Stomach (tissue), 9 donors: ENCODE results near the gene USP10. TPM values are rescaled to one million over a fixed set of nuclear protein-coding genes. Genes with fewer than 3 reads are reported as not detected.

Experiments
- DNase-seq, 2 donors: peaks; one replicate each; pipeline versions ENCODE4 v3.0.0 to v3.0.0-alpha.2; 2013 to 2019
- H3K27ac ChIP-seq, 5 donors: fragments of 200-600 bp in 4 of 5; sonication (generic) in 4 of 5; one replicate each; pipeline ENCODE4 v1.5.1; 2013 to 2019; ENCODE audit warnings: mild to moderate bottlenecking in 1 of 5, moderate library complexity in 1 of 5
- H3K27me3 ChIP-seq, 3 donors: fragments of 200-600 bp; sonication (generic); one replicate each; pipeline ENCODE4 v1.5.1; 2017 to 2019; ENCODE audit warnings: mixed run types in 1 of 3
- H3K36me3 ChIP-seq, 4 donors: fragments of 200-600 bp; sonication (generic); 1 replicate in 3 of 4; 2 replicates in 1 of 4; pipeline ENCODE4 v1.5.1; 2016 to 2019
- H3K4me1 ChIP-seq, 4 donors: fragments of 200-600 bp; sonication (generic); one replicate each; pipeline ENCODE4 v1.5.1; 2016 to 2019
- H3K4me3 ChIP-seq, 4 donors: fragments of 200-600 bp; sonication (generic) in 3 of 4; one replicate each; pipeline ENCODE4 v1.5.1; 2016 to 2019; ENCODE audit warnings: mild to moderate bottlenecking in 1 of 4
- H3K9me3 ChIP-seq, 4 donors: fragments of 200-600 bp; sonication (generic); one replicate each; pipeline ENCODE4 v1.5.1; 2016 to 2019
- EP300 ChIP-seq: sonication (generic); formaldehyde crosslinking; IDR thresholded peaks from one replicate; pipeline ENCODE4 v1.6.1; 2017; ENCODE audit warnings: antibody characterized with exemption
- POLR2A ChIP-seq, 4 donors: fragments of 450-650 bp; IDR thresholded peaks; one replicate each; pipeline ENCODE4 v1.6.1; 2016; ENCODE audit warnings: antibody characterized with exemption in 4 of 4, control low read depth in 2 of 4, mild to moderate bottlenecking in 1 of 4, moderate library complexity in 1 of 4
- POLR2AphosphoS5 ChIP-seq, 3 donors: sonication (generic); formaldehyde crosslinking; IDR thresholded peaks; one replicate each; pipeline ENCODE4 v1.6.1; 2016; ENCODE audit warnings: antibody characterized with exemption in 3 of 3
- WGBS, 5 donors: extraction: QIAGEN DNeasy Blood & Tissue Kit in 3 of 5; methylation state at CpG; one replicate each; pipeline versions ENCODE4 v1.1.5 to v1.1.7; 2013 to 2018; 5-methylcytosine and 5-hydroxymethylcytosine counted together
- intact Hi-C: fragments of 100-400 bp; cut with DNase I; formaldehyde crosslinking; loops from one replicate; pipeline ENCODE4 v1.15.1; 2023; ENCODE audit warnings: low total_unique reads
- polyA plus RNA-seq, 3 donors: library from polyadenylated mRNA; stranded (reverse); fragments of 200-250 nt; gene quantifications; one replicate each; pipeline ENCODE4 v1.2.3, GENCODE V29; 2013
- total RNA-seq, 5 donors: library from RNA; depleted of rRNA; stranded (reverse); fragments of >200 nt; gene quantifications; one replicate each; pipeline versions ENCODE4 v1.1.0 to v1.2.3, GENCODE V29; 2014 to 2016
- TF ChIP-seq, protein P1 (sequence below), 7 experiments: fragments of 450-650 bp in 4 of 7; fragments of 200-600 bp in 3 of 7; sonication (generic) in 3 of 7; IDR thresholded peaks; one replicate each; pipeline ENCODE4 v1.5.1; 2016 to 2019; ENCODE audit warnings: antibody characterized with exemption in 7 of 7, control low read depth in 2 of 7, mild to moderate bottlenecking in 1 of 7
- donor health status: healthy with polysubstance abuse.
- donor health status: Bipolar disorder and iron deficiency.
- donor health status: healthy.

The USP10 gene
- total and polyA plus RNA-seq, 8 donors: 17.1 to 183 (median 44.8) TPM

DNA sequence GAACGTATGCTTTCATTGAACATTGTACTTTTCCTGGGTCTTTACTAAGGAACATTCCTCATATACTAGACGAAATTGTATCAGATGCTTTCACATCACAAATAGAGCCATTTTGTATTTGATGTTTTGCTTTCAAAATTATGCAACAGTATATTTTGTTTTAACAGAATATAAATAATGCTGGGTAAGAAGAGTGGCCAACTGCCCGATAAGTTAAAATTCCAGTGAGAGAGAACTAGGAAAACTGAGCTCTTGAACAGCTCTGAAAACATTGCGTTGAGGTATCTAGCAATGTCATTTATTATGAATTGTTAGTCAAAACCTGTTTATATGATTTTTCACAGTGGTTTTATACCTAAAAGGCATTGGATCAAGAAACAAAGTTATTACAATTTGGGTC lies 50.8 kb downstream of the USP10 start:
- H3K9me3 ChIP-seq: no peaks in the 10 kb centered on the region
- no peaks in the 10 kb centered on the region for H3K27me3 ChIP-seq
- TF ChIP-seq POLR2A (IDR thresholded peaks at IDR 0.05) (no peak), EP300 (no peak), POLR2AphosphoS5 (IDR thresholded peaks at IDR 0.05) (no peak)
- TF ChIP-seq, protein P1, sequence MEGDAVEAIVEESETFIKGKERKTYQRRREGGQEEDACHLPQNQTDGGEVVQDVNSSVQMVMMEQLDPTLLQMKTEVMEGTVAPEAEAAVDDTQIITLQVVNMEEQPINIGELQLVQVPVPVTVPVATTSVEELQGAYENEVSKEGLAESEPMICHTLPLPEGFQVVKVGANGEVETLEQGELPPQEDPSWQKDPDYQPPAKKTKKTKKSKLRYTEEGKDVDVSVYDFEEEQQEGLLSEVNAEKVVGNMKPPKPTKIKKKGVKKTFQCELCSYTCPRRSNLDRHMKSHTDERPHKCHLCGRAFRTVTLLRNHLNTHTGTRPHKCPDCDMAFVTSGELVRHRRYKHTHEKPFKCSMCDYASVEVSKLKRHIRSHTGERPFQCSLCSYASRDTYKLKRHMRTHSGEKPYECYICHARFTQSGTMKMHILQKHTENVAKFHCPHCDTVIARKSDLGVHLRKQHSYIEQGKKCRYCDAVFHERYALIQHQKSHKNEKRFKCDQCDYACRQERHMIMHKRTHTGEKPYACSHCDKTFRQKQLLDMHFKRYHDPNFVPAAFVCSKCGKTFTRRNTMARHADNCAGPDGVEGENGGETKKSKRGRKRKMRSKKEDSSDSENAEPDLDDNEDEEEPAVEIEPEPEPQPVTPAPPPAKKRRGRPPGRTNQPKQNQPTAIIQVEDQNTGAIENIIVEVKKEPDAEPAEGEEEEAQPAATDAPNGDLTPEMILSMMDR (IDR thresholded peaks at IDR 0.05): no peak
- H3K4me1 ChIP-seq: peaks cover 7 to 66% (median 40%) of the 10 kb centered on the region in 4 donors
- intact Hi-C loops: loop anchor here (5.0 kb wide), 1 partner anchor 202 kb away; no protein-coding TSS in a partner anchor
- WGBS, 5 donors: 78 to 83% (median 81%) methylated on average over 4 of the region's 4 CpGs
- no peak overlapping the region for H3K4me3 ChIP-seq
- no peak for DNase-seq
- peak overlapping the region in 4 of 5 donors; percentile 42 to 71 (median 56) for H3K27ac ChIP-seq
- peaks cover 1 to 12% (median 8%) of the 10 kb centered on the region in 4 donors for H3K36me3 ChIP-seq

DNA sequence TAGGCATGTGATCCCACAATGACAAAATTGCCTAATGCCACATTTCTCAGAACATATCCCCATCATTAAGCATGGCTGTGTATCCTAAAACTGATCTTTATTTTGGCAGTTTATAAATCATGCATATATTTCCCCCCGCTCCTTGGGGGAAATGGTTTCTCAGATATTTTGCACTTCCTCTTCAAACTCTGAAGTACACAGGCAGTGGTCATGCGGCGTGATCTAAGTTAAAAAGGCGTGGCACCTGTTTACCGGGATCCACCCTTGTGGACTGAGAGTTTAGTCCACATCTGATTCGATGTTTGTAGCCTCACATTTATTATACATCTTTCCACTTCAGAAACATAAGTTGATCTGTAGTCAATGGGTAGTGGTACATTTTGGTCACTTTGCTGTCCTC lies 51.4 kb downstream of the USP10 start:
- H3K4me1 ChIP-seq: peaks cover 7 to 71% (median 42%) of the 10 kb centered on the region in 4 donors
- TF ChIP-seq POLR2A (IDR thresholded peaks at IDR 0.05): no peak
- no peak overlapping the region for H3K4me3 ChIP-seq
- no peak for DNase-seq
- H3K36me3 ChIP-seq: peaks cover 0 to 6% (median 5%) of the 10 kb centered on the region in 4 donors
- intact Hi-C loops: loop anchor here (5.0 kb wide), 1 partner anchor 201 kb away; no protein-coding TSS in a partner anchor
- H3K9me3 ChIP-seq: no peaks in the 10 kb centered on the region
- H3K27me3 ChIP-seq: no peaks in the 10 kb centered on the region
- peak overlapping the region in 2 of 5 donors; percentile 15 to 34 for H3K27ac ChIP-seq
- 52 to 66% (median 63%) methylated on average over 6 of the region's 6 CpGs for WGBS, 5 donors

GRCh38 chr16:84751947-84752346 lies 52.1 kb downstream of the USP10 start:
- Histone ChIP-seq H3K4me1 (peaks cover 7 to 71% (median 43%) of the 10 kb centered on the region in 4 donors), H3K36me3 (peaks cover 0 to 5% (median 2%) of the 10 kb centered on the region in 4 donors), H3K27ac (peak overlapping the region in 1 of 5 donors; percentile 34), H3K9me3 (no peaks in the 10 kb centered on the region), H3K4me3 (no peak overlapping the region), H3K27me3 (no peaks in the 10 kb centered on the region)
- intact Hi-C loops: loop anchor here (5.0 kb wide), 1 partner anchor 200 kb away; no protein-coding TSS in a partner anchor
- TF ChIP-seq POLR2A (IDR thresholded peaks at IDR 0.05) (no peak), EP300 (no peak), POLR2AphosphoS5 (IDR thresholded peaks at IDR 0.05) (no peak)
- TF ChIP-seq, protein P1 (IDR thresholded peaks at IDR 0.05): no peak
- no peak for DNase-seq

GRCh38 chr16:84752600-84752999 lies 52.8 kb downstream of the USP10 start:
- no peak for DNase-seq
- 82 to 91% (median 83%) methylated on average over 8 of the region's 8 CpGs for WGBS, 5 donors
- intact Hi-C loops: loop anchor here (5.0 kb wide), 1 partner anchor 200 kb away; no protein-coding TSS in a partner anchor
- TF ChIP-seq POLR2AphosphoS5 (IDR thresholded peaks at IDR 0.05) (no peak), EP300 (no peak), POLR2A (IDR thresholded peaks at IDR 0.05) (no peak)
- TF ChIP-seq, protein P1 (IDR thresholded peaks at IDR 0.05): no peak
- H3K4me3 ChIP-seq: no peak overlapping the region
- peaks cover 7 to 71% (median 43%) of the 10 kb centered on the region in 4 donors for H3K4me1 ChIP-seq
- H3K27ac ChIP-seq: no peak overlapping the region
- no peaks in the 10 kb centered on the region for H3K27me3 ChIP-seq
- H3K36me3 ChIP-seq: peaks cover 0 to 5% (median 0%) of the 10 kb centered on the region in 4 donors
- no peaks in the 10 kb centered on the region for H3K9me3 ChIP-seq
